Epithelial cell of prostate (primary cell): ENCODE measurements around the gene FAM184B.

Experiments used
- DNase-seq: peaks from one replicate; pipeline ENCODE4 v3.0.0-alpha.2; 2011; ENCODE audit warnings: low read depth, low spot score
- H3K27ac ChIP-seq: fragments of 450-650 bp; 2 replicates; pipeline ENCODE4 v1.5.1; 2017; ENCODE audit warnings: mild to moderate bottlenecking

Gene FAM184B

GRCh38 chr4:17647176-17647806, 134.1 kb downstream of the FAM184B start:
- H3K27ac ChIP-seq: no peak overlapping the region
- no peak for DNase-seq

GRCh38 chr4:17646693-17647092, 134.7 kb downstream of the FAM184B start:
- DNase-seq: no peak
- no peak overlapping the region for H3K27ac ChIP-seq

GRCh38 chr4:17642398-17642783, 139.0 kb downstream of the FAM184B start:
- DNase-seq: no peak
- no peak overlapping the region for H3K27ac ChIP-seq

- H3K27ac ChIP-seq: no peak overlapping the region
Observed at GRCh38 chr4:17639136-17639535, 142.3 kb downstream of the FAM184B start.

GRCh38 chr4:17636696-17637622, 144.5 kb downstream of the FAM184B start:
- H3K27ac ChIP-seq: no peak overlapping the region
- DNase-seq: no peak

More at GRCh38 chr4:17639136-17639535, 142.3 kb downstream of the FAM184B start:
- no peak for DNase-seq

- DNase-seq: no peak
Observed at GRCh38 chr4:17636341-17636695, 145.1 kb downstream of the FAM184B start.

GRCh38 chr4:17635056-17635455, 146.4 kb downstream of the FAM184B start:
- no peak for DNase-seq
- H3K27ac ChIP-seq: no peak overlapping the region

More at GRCh38 chr4:17636341-17636695, 145.1 kb downstream of the FAM184B start:
- no peak overlapping the region for H3K27ac ChIP-seq

- H3K27ac ChIP-seq: no peak overlapping the region
- DNase-seq: no peak
Observed at GRCh38 chr4:17633600-17633999, 147.8 kb downstream of the FAM184B start.

GRCh38 chr4:17630228-17630627, 151.2 kb downstream of the FAM184B start:
- H3K27ac ChIP-seq: no peak overlapping the region
- DNase-seq: no peak

GRCh38 chr4:17624821-17625220, 156.6 kb downstream of the FAM184B start:
- H3K27ac ChIP-seq: no peak overlapping the region
- no peak for DNase-seq

- no peak overlapping the region for H3K27ac ChIP-seq
- DNase-seq: no peak
Observed at GRCh38 chr4:17623451-17624001, 157.9 kb downstream of the FAM184B start.

GRCh38 chr4:17619416-17620105, 161.9 kb downstream of the FAM184B start:
- no peak for DNase-seq
- H3K27ac ChIP-seq: peak overlapping the region; percentile 43

GRCh38 chr4:17618926-17619325, 162.5 kb downstream of the FAM184B start:
- no peak for DNase-seq
- H3K27ac ChIP-seq: peak overlapping the region; percentile 43

- no peak overlapping the region for H3K27ac ChIP-seq
- DNase-seq: no peak
Observed at GRCh38 chr4:17616283-17616682, 165.1 kb downstream of the FAM184B start.

GRCh38 chr4:17614416-17615299, 166.8 kb downstream of the FAM184B start, which contains the start of gene MED28:
TSS of gene MED28 (plus strand) at chr4:17614641. CDS start at chr4:17614655, 14 bp downstream.
- peak within 1 kb of the TSS; percentile 73 for H3K27ac ChIP-seq
- peak; percentile 60 for DNase-seq

- peak overlapping the region; percentile 73 for H3K27ac ChIP-seq
- DNase-seq: peak; percentile 27
Observed at GRCh38 chr4:17613761-17614415, 167.5 kb downstream of the FAM184B start.

- no peak overlapping the region for H3K27ac ChIP-seq
- DNase-seq: no peak
Observed at GRCh38 chr4:17605236-17605635, 176.2 kb downstream of the FAM184B start.

GRCh38 chr4:17599826-17600225, 181.6 kb downstream of the FAM184B start:
- no peak for DNase-seq
- H3K27ac ChIP-seq: no peak overlapping the region

- no peak for DNase-seq
- no peak overlapping the region for H3K27ac ChIP-seq
Observed at GRCh38 chr4:17597517-17597916, 183.9 kb downstream of the FAM184B start.
